H1 (cell line): ENCODE data around the gene ADGRG2. TPM values are rescaled to one million over a fixed set of nuclear protein-coding genes. Genes with fewer than 3 reads are reported as not detected.

ENCODE experiments used
- CTCF ChIA-PET: fragments of 300-600 bp; sonication (Branson Sonifier 250); formaldehyde crosslinking; loops from one replicate; lab custom pipeline; 2021; ENCODE audit not compliant: partially characterized antibody; lab: Charles Lee
- POLR2A ChIA-PET: fragments of 300-600 bp; sonication (Branson Sonifier 250); formaldehyde crosslinking; loops from one replicate; lab custom pipeline; 2021; ENCODE audit warnings: inconsistent platforms; ENCODE audit not compliant: partially characterized antibody; lab: Charles Lee
- DNase-seq, 2 experiments: peaks; one replicate each; pipeline versions ENCODE4 v3.0.0 to v3.0.0-alpha.2; 2010 to 2022; ENCODE audit warnings: low spot score in 2 of 2, low read depth in 1 of 2, mixed read lengths in 1 of 2
- FAIRE-seq: peaks from 2 replicates; lab custom pipeline; 2011; peaks lifted over from hg19 to GRCh38; lab: Jason Lieb, UNC
- H2AFZ ChIP-seq: 2 replicates; pipeline ENCODE4 v1.8.1; 2012; ENCODE audit warnings: low read length, inconsistent platforms
- H2AK5ac ChIP-seq: 2 replicates; pipeline ENCODE4 v1.6.1; 2013; ENCODE audit warnings: low read depth, low read length
- H2BK120ac ChIP-seq: replicated peaks from 2 replicates; pipeline ENCODE3; 2013; ENCODE audit warnings: low read depth, low read length, inconsistent platforms
- H2BK12ac ChIP-seq: 2 replicates; pipeline ENCODE4 v1.6.1; 2013; ENCODE audit warnings: low read depth, low read length
- H2BK15ac ChIP-seq: 2 replicates; pipeline ENCODE4 v1.6.1; 2013; ENCODE audit warnings: low read length
- H2BK20ac ChIP-seq: 2 replicates; pipeline ENCODE4 v1.6.1; 2013; ENCODE audit warnings: low read length
- H2BK5ac ChIP-seq: 2 replicates; pipeline ENCODE4 v1.6.1; 2013; ENCODE audit warnings: low read depth, low read length
- H3K14ac ChIP-seq: 2 replicates; pipeline ENCODE4 v1.6.1; 2013; ENCODE audit warnings: inconsistent platforms; ENCODE audit not compliant: insufficient read length
- H3K18ac ChIP-seq: 2 replicates; pipeline ENCODE4 v1.6.1; 2013; ENCODE audit warnings: low read length; ENCODE audit errors: extremely low read depth
- H3K23ac ChIP-seq: 2 replicates; pipeline ENCODE4 v1.6.1; 2013; ENCODE audit warnings: inconsistent platforms; ENCODE audit not compliant: insufficient read length
- H3K23me2 ChIP-seq: 2 replicates; pipeline ENCODE4 v1.6.1; 2013; ENCODE audit warnings: low read depth, low read length
- H3K27ac ChIP-seq: 2 replicates; pipeline ENCODE4 v1.6.1; 2011; ENCODE audit warnings: low read depth, low read length, inconsistent platforms
- H3K27me3 ChIP-seq, 4 experiments: replicated peaks in 1 of 4; 1 replicate in 1 of 4; 2 replicates in 3 of 4; pipeline versions ENCODE4 v1.6.1 to v1.8.1; 2011 to 2013; ENCODE audit warnings: low read length in 3 of 4, mild to moderate bottlenecking in 3 of 4, inconsistent platforms in 2 of 4, mixed read lengths in 2 of 4, moderate library complexity in 1 of 4; ENCODE audit not compliant: control insufficient read depth in 3 of 4, insufficient read depth in 3 of 4; ENCODE audit errors: extremely low read depth in 1 of 4
- H3K36me3 ChIP-seq, 4 experiments: 2 replicates each; pipeline versions ENCODE4 v1.6.1 to v1.8.1; 2011 to 2013; ENCODE audit warnings: mild to moderate bottlenecking in 4 of 4, low read length in 3 of 4, moderate library complexity in 2 of 4, control low read depth in 1 of 4, inconsistent platforms in 1 of 4; ENCODE audit not compliant: insufficient read depth in 4 of 4, control insufficient read depth in 2 of 4
- H3K4ac ChIP-seq: replicated peaks from 2 replicates; pipeline ENCODE3; 2013; ENCODE audit warnings: low read length, low read depth, mixed read lengths, inconsistent platforms; ENCODE audit not compliant: insufficient read length
- H3K4me1 ChIP-seq, 4 experiments: replicated peaks in 1 of 4; 1 replicate in 1 of 4; 2 replicates in 3 of 4; pipeline versions ENCODE4 v1.6.1 to v1.8.1; 2011 to 2013; ENCODE audit warnings: low read length in 3 of 4, inconsistent platforms in 2 of 4, mixed read lengths in 1 of 4; ENCODE audit not compliant: insufficient read depth in 4 of 4, control insufficient read depth in 3 of 4
- H3K4me2 ChIP-seq, 2 experiments: 2 replicates each; pipeline versions ENCODE4 v1.6.1 to v1.8.1; 2011 to 2013; ENCODE audit warnings: low read depth in 2 of 2, low read length in 2 of 2, control low read depth in 1 of 2, inconsistent platforms in 1 of 2, mild to moderate bottlenecking in 1 of 2; ENCODE audit not compliant: insufficient read depth in 1 of 2
- H3K4me3 ChIP-seq, 4 experiments: fragments of 200-600, 300-600 bp in 1 of 4; sonication (generic), shearing (Covaris generic), sonication (Bioruptor Twin) in 1 of 4; 2 replicates each; pipeline versions ENCODE4 v1.5.1 to v1.8.1; 2011 to 2016; ENCODE audit warnings: low read length in 4 of 4, low read depth in 3 of 4, control low read depth in 2 of 4, inconsistent platforms in 2 of 4, mild to moderate bottlenecking in 2 of 4, mixed read lengths in 1 of 4, moderate library complexity in 1 of 4; ENCODE audit not compliant: insufficient read depth in 2 of 4; ENCODE audit errors: extremely low read depth in 1 of 4
- H3K56ac ChIP-seq: replicated peaks from 2 replicates; pipeline ENCODE3; 2013; ENCODE audit warnings: low read depth, mild to moderate bottlenecking, mixed read lengths, low read length, inconsistent platforms; ENCODE audit not compliant: insufficient read length
- H3K79me1 ChIP-seq: 2 replicates; pipeline ENCODE4 v1.6.1; 2013; ENCODE audit warnings: low read depth, low read length, control low read depth
- H3K79me2 ChIP-seq, 2 experiments: 2 replicates each; pipeline versions ENCODE4 v1.6.1 to v1.8.1; 2012 to 2013; ENCODE audit warnings: low read length in 2 of 2, mild to moderate bottlenecking in 2 of 2, inconsistent platforms in 1 of 2; ENCODE audit not compliant: insufficient read depth in 2 of 2, control insufficient read depth in 1 of 2
- H3K9ac ChIP-seq, 4 experiments: replicated peaks in 1 of 4; 1 replicate in 1 of 4; 2 replicates in 3 of 4; pipeline versions ENCODE4 v1.6.1 to v1.8.1; 2011 to 2013; ENCODE audit warnings: low read depth in 3 of 4, low read length in 3 of 4, control low read depth in 2 of 4, mild to moderate bottlenecking in 2 of 4, moderate library complexity in 2 of 4, inconsistent platforms in 1 of 4; ENCODE audit errors: extremely low read depth in 1 of 4
- H3K9me3 ChIP-seq, 2 experiments: 2 replicates each; pipeline versions ENCODE4 v1.6.1 to v1.8.1; 2012 to 2013; ENCODE audit warnings: mild to moderate bottlenecking in 2 of 2, moderate library complexity in 2 of 2, control low read depth in 1 of 2, inconsistent platforms in 1 of 2, low read depth in 1 of 2, low read length in 1 of 2, mixed read lengths in 1 of 2; ENCODE audit not compliant: insufficient read depth in 2 of 2
- H4K20me1 ChIP-seq, 2 experiments: replicated peaks in 1 of 2; 2 replicates each; pipeline versions ENCODE3 to v1.8.1; 2011 to 2013; ENCODE audit warnings: inconsistent platforms in 2 of 2, low read length in 2 of 2, mild to moderate bottlenecking in 1 of 2; ENCODE audit not compliant: insufficient read depth in 2 of 2, control insufficient read depth in 1 of 2
- H4K5ac ChIP-seq: 2 replicates; pipeline ENCODE4 v1.6.1; 2013; ENCODE audit warnings: low read length, low read depth, mixed read lengths, inconsistent platforms; ENCODE audit not compliant: insufficient read length
- H4K8ac ChIP-seq: 2 replicates; pipeline ENCODE4 v1.8.0; 2013; ENCODE audit warnings: mild to moderate bottlenecking, moderate library complexity, low read length, inconsistent platforms; ENCODE audit not compliant: insufficient read depth; ENCODE audit errors: extremely low read depth
- H4K91ac ChIP-seq: replicated peaks from 2 replicates; pipeline ENCODE3; 2013; ENCODE audit warnings: low read length, mixed read lengths, inconsistent platforms; ENCODE audit not compliant: insufficient read length
- CEBPB ChIP-seq: IDR thresholded peaks from 2 replicates; pipeline ENCODE4 v1.6.1; 2012; ENCODE audit warnings: low read depth, low read length
- HDAC6 ChIP-seq: IDR thresholded peaks from one replicate; pipeline ENCODE4 v1.7.1; 2012; ENCODE audit warnings: low read depth, mild to moderate bottlenecking, inconsistent platforms, low read length, moderate library complexity
- WGBS, 2 experiments: shearing (Covaris generic) in 1 of 2; methylation state at CpG; one replicate each; pipeline versions ENCODE4 v1.1.6 to v1.1.7; 2013 to 2015; ENCODE audit warnings: low lambda C conversion rate in 2 of 2, mixed read lengths in 2 of 2, inconsistent platforms in 1 of 2, low coverage in 1 of 2, missing lambda C conversion rate in 1 of 2; ENCODE audit not compliant: insufficient replicate concordance in 2 of 2, insufficient coverage in 1 of 2, insufficient read length in 1 of 2; ENCODE audit errors: extremely low coverage in 1 of 2, missing lambda C conversion rate in 1 of 2; 5-methylcytosine and 5-hydroxymethylcytosine counted together
- polyA plus RNA-seq, 7 experiments: library from polyadenylated mRNA; depleted of rRNA in 3 of 7; stranded (reverse) in 5 of 7; unstranded in 2 of 7; fragments of >200 nt in 5 of 7; fragments of 200-250 nt in 2 of 7; gene quantifications; 1 replicate in 5 of 7; 2 replicates in 1 of 7; 4 replicates in 1 of 7; pipeline versions ENCODE4 v1.2.1 to v1.2.3, GENCODE V29; 2011 to 2013; ENCODE audit warnings: missing spikeins in 2 of 7, mixed read lengths in 2 of 7
- total RNA-seq: library from RNA; stranded (reverse); fragmentation: NEBNext Ultra II Directional; extraction: Animal tissue kit (Norgen Biotek cat#: 25700); gene quantifications from 2 replicates; pipeline ENCODE4 v1.2.1, GENCODE V29; 2021

Gene ADGRG2
- total and polyA plus RNA-seq, 2 of the 8 experiments (the other 6 are each of a cell fraction or from before 2014, with no cell fraction given) = 8.9 to 13.3 TPM

DNA sequence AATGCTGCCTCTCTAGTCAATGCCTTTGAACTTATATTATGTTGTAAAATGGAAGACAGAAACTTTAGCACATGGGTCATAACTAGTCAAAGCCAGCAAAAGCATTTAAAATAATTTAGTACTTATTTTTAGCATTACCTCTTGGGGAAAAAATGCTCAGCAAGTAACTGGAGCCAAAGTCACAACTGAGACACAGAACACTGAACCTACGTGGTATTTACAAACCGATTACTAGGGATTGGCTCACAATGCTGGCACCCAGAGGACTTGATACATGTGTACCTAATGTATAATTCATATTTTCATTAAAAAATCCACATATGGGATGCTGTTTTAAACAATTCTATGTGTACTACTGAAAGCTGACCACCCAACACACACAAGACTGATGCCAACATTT lies 176.8 kb downstream of the ADGRG2 start:
- WGBS, 2 experiments = 100% methylated on average over 1 of the region's 2 CpGs; no CpG with 5 or more reads in 1 of the 2 experiments
- Histone ChIP-seq H2AK5ac (no peak overlapping the region), H3K79me1 (no peaks in the 10 kb centered on the region), H3K23me2 (no peaks in the 10 kb centered on the region), H3K27ac (no peak overlapping the region), H2BK20ac (no peak overlapping the region), H4K91ac (no peak overlapping the region), H3K9me3 (no peaks in the 10 kb centered on the region), H3K4me3 (no peak overlapping the region), H3K18ac (no peak overlapping the region), H3K9ac (no peak overlapping the region), H2BK120ac (no peak overlapping the region), H3K27me3 (no peaks in the 10 kb centered on the region), H3K4ac (no peak overlapping the region), H3K23ac (no peak overlapping the region), H3K4me2 (no peak overlapping the region), H4K5ac (no peak overlapping the region), H4K20me1 (no peaks in the 10 kb centered on the region), H3K36me3 (peaks cover 0 to 3% (median 0%) of the 10 kb centered on the region in 4 experiments; a peak in 2 of 8 replicates), H2BK5ac (no peak overlapping the region), H4K8ac (no peak overlapping the region), H2BK15ac (no peak overlapping the region), H3K14ac (no peak overlapping the region), H3K79me2 (no peaks in the 10 kb centered on the region), H2AFZ (no peak overlapping the region), H3K56ac (no peak overlapping the region), H3K4me1 (no peaks in the 10 kb centered on the region), H2BK12ac (no peak overlapping the region)
- DNase-seq = no peak
- POLR2A ChIA-PET = no interaction called here
- FAIRE-seq = no peak
- CTCF ChIA-PET = no interaction called here
- TF ChIP-seq CEBPB (no peak), HDAC6 (no peak)
